KOPT-K1 (cell line): ENCODE results near the gene SETD7.
"Not testable (repeated sequence)": the region's sequence is repeated elsewhere in the genome, so short reads cannot be mapped to it uniquely, and the experiment has no call there.

Source experiments
- H3K27ac ChIP-seq: fragments of 200-600 bp; sonication (generic); 2 replicates; pipeline ENCODE4 v1.5.1; 2016; ENCODE audit warnings: antibody characterized with exemption, mild to moderate bottlenecking, low read depth, low read length; ENCODE audit not compliant: poor library complexity, severe bottlenecking
- H3K36me3 ChIP-seq: fragments of 200-600 bp; sonication (generic); 2 replicates; pipeline ENCODE4 v1.5.1; 2017; ENCODE audit warnings: antibody characterized with exemption, mild to moderate bottlenecking, low read length, moderate library complexity; ENCODE audit not compliant: insufficient read depth
- H3K9me3 ChIP-seq: fragments of 200-600 bp; sonication (generic); 2 replicates; pipeline ENCODE4 v1.5.1; 2017; ENCODE audit warnings: antibody characterized with exemption, low read length, mild to moderate bottlenecking; ENCODE audit not compliant: insufficient read depth, poor library complexity, severe bottlenecking

Gene SETD7

DNA sequence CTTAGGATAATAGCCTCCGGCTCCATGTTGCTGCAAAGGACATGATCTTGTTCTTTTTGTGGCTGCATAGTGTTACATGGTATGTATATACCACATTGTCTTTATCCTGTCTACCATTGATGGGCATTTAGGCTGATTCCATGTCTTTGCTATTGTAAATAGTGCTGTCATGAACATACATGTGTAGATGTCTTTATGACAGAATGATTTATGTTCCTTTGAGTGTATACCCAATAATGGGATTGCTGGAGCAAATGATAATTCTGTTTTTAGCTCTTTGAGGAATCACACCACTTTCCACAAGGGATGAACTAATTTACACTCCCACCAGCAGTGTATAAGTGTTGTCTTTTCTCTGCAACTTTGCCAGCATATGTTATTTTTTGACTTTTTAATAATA is 97.5 kb downstream of the SETD7 start:
- no peak overlapping the region for H3K27ac ChIP-seq
- no peaks in the 10 kb centered on the region for H3K9me3 ChIP-seq
- H3K36me3 ChIP-seq = no peaks in the 10 kb centered on the region; the same call in 1 of the 2 replicates

DNA sequence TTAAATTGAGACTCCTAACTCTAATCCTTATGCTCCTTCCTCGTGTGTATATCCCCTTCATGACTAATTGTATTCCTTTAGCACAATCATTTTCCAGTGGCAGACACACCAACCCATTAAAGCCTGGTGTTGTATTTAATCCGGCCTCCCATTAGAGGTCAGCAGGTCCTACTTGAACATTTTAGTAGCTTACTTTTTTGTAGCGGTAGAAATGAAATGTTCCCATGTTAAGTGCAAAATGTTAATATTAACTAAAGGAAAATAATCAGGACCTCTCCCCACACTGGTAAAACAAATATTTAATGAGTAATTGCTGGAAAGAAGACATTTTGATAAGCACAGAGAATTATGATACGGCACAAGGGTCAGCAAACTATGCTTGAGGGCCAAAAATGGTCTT is 98.7 kb downstream of the SETD7 start:
- Histone ChIP-seq H3K9me3 (no peaks in the 10 kb centered on the region), H3K36me3 (no peaks in the 10 kb centered on the region; the same call in 1 of the 2 replicates), H3K27ac (no peak overlapping the region)

DNA sequence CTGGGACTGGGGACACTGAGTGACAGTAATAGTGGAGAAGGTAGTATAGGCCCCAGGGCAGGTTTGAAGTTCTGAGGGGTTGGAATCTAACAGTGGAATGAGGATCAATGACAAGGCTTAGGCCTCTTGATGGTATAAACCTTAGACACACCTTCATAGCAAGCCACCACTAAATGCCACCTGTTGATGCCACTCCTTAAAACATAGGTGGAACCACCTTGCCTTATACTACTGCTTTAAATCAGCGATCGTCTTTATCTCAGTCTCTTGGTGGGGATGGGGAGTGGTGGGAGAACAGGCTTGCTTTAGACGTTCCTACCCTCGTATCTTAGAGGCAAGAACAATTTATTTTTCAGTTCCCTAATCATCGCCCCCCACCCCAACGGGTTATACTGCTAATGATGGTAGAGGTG is 100.9 kb downstream of the SETD7 start:
- Histone ChIP-seq H3K9me3 (no peaks in the 10 kb centered on the region), H3K27ac (no peak overlapping the region), H3K36me3 (no peaks in the 10 kb centered on the region; the same call in 1 of the 2 replicates)

DNA sequence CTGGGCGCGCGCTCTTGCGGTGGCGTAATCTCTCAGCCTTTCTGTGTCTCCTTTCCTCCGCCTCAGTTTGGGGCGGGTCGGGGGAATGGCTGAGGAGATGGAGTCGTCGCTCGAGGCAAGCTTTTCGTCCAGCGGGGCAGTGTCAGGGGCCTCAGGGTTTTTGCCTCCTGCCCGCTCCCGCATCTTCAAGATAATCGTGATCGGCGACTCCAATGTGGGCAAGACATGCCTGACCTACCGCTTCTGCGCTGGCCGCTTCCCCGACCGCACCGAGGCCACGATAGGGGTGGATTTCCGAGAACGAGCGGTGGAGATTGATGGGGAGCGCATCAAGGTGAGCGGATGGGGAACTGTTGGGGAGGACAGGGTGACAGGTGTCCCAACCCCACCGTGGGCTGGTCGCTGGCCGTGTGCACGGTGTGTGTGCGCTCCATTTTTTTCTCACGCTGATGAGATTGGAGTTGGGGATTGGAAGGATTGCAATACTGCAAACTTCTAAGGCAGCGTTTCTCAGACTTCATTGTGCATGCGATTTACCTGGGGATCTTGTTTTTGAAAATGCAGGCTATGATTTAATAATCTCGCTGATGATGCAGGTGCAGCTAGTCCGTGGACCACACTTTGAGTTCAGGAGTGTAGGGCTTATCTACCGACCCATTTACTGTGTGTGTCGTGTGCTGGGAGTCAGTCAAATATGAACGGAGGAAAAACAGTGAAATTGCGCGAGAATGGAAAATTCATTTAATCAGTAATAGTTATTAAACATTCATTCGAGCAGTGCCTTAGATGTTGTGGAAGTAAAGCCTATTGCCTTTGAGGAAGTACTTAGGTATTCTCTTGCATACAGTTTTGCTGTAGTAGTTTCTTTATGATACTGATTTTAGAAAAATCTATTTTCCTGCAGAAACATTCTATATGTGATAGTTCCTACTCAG is 101.6 kb downstream of the SETD7 start, which contains the start of gene RAB33B:
TSS of gene RAB33B (plus strand) at position 11 of the 935 bp plus-strand sequence. CDS start at position 86, 75 bp downstream.
- Histone ChIP-seq H3K27ac (peak within 1 kb of the TSS; percentile 74), H3K9me3 (no peaks in the 10 kb centered on the region), H3K36me3 (no peaks in the 10 kb centered on the region; the same call in 1 of the 2 replicates)

DNA sequence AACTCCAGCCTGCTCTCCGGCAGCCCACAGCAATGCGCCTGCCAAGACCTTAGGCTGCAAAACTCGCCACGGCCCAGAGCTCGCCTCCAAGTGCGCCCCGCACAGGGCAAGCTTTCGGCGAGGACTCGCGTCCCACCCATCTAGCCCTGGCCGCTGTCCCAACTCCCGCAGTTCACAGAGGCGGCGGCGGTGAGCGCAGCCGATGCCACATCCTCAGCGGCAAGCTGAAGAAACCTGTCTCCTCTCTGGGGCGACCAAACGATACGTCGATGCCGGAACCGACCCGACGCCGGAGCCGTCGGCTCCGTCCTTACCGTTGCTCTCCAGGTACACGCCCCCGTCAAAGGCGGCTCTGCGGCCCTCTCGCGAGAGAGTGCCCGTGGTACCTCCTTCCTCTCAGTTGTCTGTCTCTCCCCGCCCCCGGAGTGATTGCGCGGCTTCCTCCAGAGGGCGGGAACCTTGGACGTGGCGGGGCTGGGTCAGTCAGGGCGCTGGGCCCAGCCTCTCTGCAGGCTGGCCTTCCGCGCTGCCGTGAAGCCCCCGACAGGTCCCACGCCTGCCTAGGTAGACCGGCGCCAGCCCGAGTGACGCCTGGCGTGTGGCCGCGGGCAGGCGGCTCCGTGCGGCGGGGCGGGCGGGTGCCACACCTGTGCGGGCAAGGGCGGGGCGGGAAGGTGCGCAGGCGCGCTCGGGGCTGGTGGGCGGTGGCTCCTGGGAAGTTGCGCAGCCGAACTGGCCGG is 102.5 kb downstream of the SETD7 start:
- H3K27ac ChIP-seq = peak overlapping the region; percentile 74

DNA sequence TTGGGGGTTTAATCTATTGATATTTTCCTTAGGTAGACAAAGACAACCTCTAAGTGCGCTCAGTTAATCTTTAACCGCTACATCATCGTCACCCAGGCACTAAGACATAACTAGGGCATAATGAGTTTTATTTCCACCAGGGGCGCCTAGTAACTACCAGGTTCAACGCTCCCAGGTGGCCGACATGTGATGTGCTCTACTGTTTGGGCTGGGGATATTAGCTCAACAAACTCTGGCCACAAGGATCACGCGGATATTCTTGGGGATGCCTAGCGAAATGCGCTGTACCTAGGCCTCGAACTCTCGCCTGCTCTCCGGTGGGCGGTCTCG is 103.0 kb downstream of the SETD7 start:
- Histone ChIP-seq H3K9me3 (no peaks in the 10 kb centered on the region), H3K27ac (peak overlapping the region; percentile 74), H3K36me3 (no peaks in the 10 kb centered on the region)

More for the DNA sequence above, 102.5 kb downstream of the SETD7 start:
- H3K9me3 ChIP-seq = no peaks in the 10 kb centered on the region
- no peaks in the 10 kb centered on the region for H3K36me3 ChIP-seq

DNA sequence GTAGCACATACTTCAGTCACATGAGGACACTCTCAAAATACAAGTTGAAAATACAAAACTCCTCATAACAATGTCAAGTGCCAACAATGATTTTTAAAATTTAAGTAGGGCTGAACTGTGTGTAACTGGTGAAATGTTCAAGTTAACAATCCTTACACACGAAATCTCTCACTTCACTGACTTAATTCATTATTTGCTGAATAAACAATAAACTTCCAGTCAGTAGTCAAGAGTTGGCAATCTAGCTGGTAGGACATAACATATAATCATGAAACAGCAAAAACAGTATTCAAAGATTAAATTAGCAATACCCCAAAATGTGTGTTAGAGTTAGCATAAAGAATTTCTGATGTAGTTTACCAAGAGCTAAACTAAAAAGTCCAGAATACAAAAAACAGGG is 104.0 kb downstream of the SETD7 start:
- no peaks in the 10 kb centered on the region for H3K36me3 ChIP-seq
- H3K9me3 ChIP-seq = no peaks in the 10 kb centered on the region
- H3K27ac ChIP-seq = peak overlapping the region; percentile 74

DNA sequence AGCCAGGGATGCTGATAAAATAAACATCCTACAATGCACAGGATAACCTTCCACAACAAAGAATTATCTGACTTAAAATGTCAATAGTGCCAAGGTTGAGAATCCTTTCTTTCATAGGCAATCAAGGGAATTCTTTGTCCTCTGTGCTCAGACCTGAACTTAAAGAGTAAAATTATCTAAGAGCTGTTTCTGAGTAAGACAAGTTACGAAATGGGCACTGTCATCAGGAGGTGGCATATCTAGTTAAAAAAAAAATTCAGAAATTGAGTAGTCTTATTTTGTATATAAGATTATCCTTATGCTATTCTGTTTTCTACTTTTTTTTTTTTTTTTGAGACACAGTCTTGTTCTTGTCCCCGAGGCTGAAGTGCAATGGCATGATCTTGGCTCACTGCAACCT is 105.4 kb downstream of the SETD7 start:
- Histone ChIP-seq H3K27ac (no peak overlapping the region), H3K9me3 (no peaks in the 10 kb centered on the region), H3K36me3 (no peaks in the 10 kb centered on the region)

DNA sequence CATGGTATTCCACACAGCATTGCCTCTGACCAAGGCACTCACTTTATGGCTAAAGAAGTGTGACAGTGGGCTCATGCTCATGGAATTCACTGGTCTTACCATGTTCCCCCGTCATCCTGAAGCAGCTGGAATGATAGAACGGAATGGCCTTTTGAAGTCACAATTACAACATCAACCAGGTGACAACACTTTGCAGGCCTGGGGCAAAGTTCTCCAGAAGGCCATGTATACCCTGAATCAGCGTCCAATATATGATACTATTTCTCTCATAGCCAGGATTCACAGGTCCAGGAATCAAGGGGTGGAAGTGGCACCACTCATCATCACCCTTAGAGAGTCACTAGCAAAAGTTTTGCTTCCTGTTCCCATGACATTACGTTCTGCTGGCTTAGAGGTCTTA is 108.9 kb downstream of the SETD7 start:
- not testable (repeated sequence) for H3K36me3 ChIP-seq, H3K9me3 ChIP-seq, H3K27ac ChIP-seq
